CD4-positive, alpha-beta T cell treated with Interleukin-21 for 1 hour (primary cell): ENCODE results near the gene MYO1D.

Source experiments
- DNase-seq: peaks from one replicate; pipeline ENCODE4 v3.0.0-alpha.2; 2020

The MYO1D gene

DNA sequence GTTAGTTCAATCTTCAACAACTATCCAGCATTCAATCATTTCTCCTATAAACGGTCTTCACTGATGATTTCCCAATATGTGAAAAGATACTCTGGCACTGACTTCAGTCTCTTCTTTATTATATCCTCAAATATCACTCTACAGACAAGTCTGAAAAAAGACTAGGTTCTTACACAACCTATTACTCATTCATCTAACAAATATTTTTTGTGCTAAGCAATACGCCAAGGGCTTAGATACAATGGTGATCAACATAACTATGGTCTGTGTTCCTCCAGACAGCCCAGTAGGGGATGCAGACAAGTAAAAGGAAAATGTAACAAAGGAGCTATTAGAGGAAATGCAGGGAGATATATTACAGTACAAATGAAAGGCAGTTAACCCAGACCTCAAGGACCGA is 63.9 kb downstream of the MYO1D start:
- no peak for DNase-seq

DNA sequence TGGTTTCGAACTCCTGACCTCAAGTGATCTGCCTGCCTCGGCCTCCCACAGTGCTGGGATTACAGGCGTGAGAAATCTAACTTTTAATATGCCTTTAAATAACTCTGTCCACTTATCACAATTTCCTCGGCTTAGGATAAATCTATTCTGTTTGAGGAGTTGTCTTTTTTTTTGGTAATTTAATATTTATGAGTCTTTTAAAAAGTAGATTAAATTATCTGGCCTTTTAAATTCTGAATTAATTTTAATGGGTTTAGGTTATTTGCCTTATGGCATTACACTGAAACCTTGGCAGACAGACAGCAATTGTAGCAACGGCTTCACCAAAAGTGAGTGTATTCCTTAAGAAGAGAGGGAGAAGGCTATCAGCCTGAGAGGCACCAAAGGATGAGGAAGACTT is 66.2 kb downstream of the MYO1D start:
- no peak for DNase-seq

DNA sequence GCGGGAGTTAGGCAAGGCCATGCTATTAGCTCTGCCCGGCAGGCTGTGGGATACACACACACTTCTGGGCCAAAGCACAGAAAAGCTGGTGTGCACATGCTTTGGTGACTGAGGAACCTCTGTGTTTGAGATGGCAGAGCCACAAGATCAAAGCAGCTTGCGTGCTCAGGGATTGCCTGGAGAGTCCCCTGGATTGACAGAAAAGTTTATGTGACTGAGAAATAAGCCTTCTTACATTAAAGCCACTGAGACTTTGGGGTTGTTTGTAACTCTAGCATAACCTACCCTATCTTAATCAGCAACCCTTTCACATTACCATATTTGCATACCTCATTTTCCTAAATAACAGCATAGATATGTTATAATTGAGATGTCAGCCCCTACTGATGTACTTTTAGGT is 69.3 kb downstream of the MYO1D start:
- DNase-seq: no peak

DNA sequence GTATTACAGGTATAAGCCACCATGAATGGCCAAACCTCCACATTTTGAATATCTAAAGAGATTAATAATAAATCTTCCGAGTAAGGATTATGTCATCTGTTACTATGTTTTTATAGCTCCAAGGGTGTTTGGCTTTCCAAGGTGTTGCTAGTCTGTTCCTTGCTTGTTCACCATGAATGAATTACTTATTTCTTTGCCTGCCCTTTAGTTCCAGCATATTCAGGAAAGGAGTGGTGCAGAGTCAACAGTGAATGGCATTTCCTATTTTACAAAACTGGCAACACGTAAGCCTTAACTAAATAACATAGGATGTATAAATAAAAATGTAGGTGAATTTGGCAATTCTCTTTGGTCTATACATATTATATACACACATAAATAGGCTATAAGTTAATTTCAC is 70.3 kb downstream of the MYO1D start:
- DNase-seq: no peak

DNA sequence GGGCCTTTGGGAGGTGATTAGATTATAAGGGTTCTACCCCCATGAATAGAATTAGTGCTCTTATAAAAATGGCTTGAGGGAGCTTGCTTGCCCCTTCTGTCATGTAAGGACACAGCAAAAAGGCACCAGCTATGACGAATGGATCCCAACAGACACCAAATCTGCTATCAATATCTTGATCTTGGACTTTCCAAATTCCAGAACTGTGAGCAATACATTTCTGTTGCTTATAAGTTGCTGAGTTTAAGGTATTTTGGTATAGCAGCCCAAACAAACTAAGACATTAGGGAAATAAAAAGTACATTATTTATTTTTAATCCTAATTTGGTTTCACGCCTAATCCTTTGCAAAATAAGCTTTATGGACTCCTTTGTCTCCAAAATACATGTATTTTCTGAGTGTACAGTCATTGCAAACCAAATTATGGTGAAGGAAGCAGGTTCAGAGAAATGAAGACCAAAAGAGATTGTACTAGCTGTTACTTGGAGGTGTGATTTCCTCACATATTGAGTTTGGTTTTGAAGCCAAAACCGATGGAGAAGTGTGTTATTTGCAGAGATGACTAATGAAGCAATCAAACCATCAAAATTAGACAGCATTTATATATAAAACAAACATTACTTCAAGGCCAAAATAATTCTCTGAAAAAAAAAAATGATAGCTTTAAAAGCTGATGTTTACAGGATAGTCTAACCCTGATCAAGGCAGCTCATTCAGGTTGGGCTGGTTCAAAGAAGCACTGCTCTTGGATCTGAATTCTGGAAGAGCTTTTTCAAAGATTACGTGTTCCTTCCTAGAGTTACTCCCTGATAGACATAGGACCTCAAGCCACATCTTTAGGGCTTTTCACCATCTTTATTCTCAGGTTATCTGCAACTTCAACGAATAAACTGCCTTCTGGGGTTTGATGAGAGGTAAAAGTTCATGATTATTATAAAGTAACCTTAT is 71.6 kb downstream of the MYO1D start:
- no peak for DNase-seq

DNA sequence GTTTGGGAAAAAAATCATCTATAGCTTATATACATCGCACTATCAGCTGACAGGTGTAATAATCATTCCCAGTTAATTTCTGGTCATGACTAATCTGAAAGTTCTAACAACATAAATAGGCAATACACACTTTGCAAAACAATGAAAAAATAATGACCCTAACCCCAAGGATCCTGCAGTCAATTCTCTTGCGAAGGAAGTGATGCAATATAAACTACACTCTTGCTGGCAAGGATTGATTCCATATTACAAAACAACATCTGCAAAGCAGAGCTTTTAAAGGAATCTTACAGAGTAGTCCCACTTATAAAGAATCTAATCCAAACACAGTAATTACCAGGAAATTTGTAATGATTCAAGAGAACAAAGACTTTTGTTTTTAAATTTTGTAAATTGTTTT is 73.4 kb downstream of the MYO1D start:
- DNase-seq: no peak

DNA sequence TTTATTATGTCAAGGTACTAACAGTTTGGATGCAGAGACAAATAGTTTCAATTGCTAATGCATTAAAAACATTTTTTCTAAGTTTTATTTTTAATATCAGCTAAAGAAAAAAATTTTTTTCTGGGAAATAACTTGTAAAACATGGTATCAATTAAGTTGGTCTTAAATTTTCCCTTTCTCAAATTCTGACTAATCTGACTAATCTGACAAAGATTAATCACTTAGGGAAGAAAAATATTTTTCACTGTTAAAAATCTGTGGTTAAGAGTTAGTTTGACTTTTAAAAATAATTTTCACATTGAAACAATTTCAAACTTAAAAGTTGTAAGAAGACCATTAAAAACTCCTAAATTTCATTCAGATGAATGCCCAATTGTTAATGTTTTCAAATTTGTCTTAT is 74.6 kb downstream of the MYO1D start:
- DNase-seq: no peak

DNA sequence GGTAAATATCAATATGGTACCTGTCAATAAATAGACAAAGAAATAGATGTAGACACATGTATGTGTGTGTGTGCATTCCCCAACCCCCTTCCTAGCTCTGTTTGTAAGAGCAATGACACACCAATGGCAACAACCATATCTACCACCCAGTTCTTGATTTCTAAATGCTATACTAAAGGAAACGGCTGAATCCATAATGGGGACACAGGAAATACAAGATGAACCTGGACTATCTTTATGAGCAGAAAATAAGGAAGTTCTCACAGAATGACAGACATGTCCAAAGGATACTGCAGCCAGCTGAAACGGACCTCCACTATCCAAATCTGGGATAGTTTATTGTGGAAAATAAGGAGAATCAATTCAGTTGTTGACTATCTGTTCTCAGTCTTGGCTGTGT is 75.3 kb downstream of the MYO1D start:
- DNase-seq: no peak

DNA sequence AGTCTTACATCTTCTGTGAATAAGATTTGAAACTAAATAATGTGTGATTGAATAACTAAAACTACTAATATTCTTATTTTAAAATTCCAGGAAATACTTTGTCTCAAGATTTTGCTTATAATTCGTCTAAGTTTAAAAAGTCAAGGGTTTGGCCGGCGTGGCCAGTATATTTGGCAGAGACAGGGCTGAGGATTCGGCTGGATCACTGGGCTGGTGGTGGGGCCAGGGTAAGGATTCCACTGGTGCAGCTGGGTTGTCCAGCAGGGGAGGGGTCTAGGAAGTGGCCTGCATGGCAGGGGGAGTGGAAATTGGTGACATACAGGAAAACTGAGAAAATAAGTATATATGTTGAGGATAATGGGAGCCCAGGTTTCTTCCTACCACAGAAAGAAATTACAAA is 75.7 kb downstream of the MYO1D start:
- no peak for DNase-seq

DNA sequence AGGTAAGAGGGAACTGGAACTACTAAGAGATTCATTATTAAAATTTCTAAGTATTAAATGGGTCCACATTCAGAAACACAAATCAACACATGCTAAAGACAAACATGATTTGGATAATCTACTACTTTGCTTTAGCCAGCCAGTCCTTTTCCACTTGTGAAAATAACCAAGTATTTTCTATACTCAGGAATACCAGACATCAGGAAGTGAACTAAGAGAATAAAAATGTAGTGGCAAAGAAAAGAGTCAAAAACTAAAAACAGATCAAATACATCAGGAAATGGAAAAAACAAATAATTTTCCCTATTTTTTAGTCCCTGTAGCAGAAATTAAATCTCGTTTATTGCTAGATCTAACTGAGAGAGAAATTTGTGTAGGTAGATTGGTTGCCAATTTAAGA is 78.0 kb downstream of the MYO1D start:
- DNase-seq: no peak

DNA sequence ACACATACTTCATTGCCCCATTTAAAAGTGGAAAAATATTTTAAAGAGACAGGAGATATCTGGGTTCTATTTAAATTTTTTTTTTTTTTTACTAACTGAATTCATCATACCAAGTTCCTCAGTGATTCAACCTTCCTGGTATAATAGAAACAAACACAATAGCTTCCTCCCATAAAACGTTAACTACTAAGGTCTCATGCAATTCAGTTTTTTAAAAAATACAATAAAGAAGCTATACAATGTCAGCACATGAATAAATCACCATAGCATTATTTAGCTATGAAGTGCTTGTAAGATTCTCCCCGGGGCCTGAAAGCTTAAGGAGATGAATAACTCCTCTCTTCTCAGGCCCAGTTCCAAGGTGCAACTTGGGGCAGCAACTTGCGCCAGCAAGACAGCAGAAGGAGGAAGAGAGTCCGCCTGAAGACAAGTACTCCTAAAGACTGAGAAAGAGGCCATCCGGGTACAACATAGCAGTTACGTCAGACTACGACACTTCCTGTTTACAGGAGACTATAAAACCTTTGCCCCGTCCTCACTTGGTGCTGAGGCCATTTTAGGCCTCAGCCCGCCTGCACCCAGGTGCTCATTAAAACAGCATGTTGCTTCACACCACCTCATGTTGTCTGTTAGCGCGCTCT is 81.5 kb downstream of the MYO1D start:
- no peak for DNase-seq

DNA sequence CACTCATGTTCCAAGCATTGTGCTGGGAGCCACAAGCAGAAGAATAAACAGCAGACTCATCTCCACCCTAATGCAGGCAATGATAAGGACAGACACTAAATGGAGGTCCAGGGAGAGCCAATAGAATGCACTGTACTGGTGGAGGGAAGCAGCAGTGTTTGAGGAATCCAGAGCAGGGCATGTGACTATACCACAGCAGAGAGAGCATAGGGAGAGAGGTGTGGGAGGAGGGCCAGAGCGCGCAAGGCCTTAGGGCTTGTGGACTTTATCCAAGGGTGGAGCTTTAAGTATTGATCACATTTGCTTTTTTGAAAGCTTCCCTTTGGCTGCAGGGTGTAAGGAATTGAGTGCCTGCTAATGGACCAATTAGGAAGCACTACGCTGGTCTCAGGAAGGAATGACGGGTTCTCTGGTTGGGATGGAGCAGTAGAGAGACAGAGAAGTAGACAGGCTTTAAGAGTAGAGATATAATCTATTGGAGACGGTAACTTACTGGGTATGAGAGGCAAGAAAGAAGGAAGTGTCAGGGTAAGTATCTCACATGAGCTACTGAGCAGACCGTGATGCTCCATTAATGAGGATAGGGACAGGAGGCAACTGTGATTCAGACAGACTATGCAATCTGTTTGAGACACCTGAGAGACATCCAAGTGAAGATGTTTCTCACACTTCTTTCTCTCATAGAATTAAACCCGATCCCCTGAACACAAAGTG is 82.2 kb downstream of the MYO1D start:
- no peak for DNase-seq

DNA sequence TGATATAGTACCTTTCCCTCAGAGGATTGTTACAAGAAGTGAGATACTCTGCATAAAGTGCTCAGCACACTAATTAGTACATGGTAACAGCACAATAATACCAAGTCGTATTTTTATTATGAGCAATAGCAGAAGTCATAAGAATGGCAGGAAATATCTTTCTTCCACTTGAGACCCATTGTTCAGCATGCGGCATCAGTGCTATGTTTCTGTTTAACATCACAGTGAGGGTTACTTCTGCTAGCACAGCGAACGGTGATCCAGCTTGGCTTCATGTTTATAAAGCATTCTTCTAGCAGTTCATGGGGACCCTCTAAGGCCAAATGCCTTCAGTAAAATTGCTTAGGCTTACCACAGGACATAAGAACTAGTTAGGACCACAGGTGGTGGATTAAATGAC is 83.1 kb downstream of the MYO1D start:
- DNase-seq: no peak

DNA sequence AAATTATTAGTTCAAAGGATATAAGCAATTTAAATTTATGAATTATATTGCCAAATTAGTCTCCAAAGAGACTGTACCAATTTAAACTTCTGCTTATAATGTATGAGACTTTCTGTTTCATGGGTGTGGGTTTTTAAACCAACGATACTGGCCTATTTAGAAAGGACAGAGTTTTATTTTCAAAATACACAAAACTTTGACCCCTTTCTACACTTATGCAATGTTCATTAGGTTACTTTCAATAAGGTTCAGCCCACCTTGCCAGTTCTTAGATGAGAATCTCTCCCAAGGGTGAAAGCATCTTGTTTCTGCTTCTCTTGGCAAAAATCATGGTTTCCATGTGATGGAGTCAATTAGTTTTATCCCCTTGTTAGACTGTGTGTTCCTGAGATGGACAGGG is 84.7 kb downstream of the MYO1D start:
- DNase-seq: no peak

DNA sequence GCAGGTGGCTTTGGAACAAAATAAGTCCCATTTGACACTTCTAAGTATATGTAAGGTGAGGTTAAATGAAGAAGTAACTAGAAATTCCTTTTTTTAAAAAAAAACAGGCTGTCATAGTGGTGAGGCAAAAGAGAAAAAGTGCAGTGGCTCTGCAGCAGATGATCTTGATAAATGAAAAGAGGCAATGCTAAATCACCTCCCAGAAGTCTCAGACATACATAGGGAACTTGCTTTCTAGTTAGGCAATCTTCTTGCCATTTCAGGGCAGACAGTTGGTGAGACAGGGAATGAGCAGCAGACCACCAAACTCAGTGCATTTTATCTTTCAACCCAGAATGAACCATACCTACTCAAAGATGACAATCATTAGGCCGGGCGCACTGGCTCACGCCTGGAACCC is 90.8 kb downstream of the MYO1D start:
- DNase-seq: no peak

DNA sequence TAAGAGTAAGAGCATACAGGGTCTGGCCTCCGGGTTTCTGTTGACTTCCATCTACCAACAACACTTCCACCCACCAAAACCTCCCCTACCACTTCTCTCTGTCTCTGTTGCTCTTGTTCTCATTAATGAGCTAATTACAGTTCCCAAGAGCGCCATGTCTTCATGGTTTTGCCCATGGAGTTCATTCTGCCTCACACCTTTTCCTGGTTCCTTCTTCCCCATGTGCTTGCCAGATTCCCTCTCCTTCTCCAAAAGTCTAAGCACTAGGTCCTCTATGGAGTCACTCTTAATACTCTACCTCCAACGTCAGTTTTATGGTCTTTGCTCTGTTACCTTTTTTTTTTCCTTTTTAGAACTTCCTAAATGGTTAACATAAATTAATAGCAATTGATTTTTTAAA is 92.8 kb downstream of the MYO1D start:
- no peak for DNase-seq

DNA sequence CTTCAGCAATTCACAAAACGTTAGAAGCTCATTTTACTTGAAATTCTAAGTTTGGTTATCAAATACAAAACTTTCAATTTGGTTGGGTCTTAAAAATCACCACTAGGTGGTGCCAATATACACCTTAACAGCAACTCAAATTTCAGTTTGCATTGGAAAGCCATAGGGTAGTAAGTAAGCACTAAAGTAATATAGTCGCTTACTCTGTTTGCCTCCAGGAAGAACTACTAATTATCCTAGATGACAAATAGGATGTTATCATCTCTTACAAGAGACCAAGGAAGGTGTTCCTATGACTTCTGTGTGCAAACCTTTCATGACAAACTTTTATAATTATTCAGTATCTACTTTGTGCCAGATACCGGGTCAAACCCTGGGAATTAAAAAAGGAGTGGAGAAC is 93.3 kb downstream of the MYO1D start:
- peak; percentile 60 for DNase-seq

DNA sequence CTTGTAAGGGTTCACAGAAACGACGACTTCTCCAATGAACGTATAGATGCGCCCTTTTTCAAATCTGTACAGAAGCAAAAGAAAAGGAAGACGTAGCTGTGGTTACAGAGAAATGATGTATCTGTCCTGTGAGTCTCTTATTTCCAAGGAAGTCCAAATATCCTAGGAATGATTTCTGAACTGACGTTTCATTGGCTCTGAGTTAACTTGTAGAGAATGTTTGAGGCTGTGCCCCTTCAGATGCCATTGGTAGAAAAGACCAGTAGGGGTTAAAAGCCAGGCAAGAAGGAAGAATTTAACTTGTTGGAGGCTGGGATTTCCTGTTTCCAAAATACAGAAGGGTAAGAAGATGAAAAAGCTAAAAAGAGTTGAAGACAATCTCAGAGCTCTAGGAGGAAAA is 96.2 kb downstream of the MYO1D start:
- no peak for DNase-seq

DNA sequence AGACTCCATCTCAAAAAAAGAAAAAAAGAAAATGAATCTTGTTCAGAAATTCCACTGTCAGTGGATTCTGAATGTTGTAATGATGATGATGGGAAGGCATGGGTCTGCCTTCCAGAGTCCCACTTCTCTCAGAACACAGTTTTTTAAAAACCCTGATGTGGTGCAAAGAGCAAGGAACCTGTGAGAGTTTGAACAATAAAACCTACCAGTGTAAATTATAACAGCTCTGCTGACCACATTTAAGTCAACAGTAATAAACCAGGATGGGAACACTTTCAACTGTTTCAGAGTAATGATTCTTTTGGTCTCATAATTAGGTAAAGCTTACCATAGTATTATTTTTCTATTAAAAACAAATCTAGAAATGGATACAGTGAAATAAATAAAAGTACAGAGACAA is 99.0 kb downstream of the MYO1D start:
- no peak for DNase-seq

DNA sequence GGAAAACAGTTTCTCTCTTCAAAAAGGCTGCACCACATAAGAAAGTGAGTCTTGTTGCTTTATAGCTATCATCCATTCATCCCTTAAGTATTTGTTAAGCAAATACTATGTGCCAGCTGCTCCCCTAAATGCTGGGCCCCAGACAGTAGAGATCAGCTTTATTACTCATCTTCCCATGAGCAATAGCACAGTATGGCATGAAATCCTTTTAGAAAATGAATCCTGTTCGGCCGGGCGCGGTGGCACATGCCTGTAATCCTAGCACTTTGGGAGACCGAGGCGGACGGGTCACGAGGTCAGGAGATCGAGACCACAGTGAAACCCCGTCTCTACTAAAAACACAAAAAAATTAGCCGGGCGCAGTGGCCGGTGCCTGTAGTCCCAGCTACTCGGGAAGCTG is 99.5 kb downstream of the MYO1D start:
- DNase-seq: no peak

DNA sequence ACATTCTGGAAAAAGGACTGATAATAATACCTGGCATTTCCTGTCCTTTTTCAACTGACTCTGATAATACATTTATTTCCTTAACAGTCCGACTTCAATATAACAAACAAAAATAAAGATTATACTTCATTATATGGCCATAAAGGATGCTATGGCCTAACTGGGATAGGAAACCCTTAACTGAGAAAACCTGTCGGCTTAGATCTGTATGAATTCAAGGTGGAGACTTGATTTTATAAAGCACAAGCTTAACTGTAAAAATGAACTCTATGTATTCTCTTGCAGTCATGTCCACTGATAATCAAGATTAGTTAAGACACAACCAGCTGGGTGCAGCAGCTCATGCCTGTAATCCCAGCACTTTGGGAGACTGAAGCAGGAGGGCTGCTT is 102.2 kb downstream of the MYO1D start:
- no peak for DNase-seq

DNA sequence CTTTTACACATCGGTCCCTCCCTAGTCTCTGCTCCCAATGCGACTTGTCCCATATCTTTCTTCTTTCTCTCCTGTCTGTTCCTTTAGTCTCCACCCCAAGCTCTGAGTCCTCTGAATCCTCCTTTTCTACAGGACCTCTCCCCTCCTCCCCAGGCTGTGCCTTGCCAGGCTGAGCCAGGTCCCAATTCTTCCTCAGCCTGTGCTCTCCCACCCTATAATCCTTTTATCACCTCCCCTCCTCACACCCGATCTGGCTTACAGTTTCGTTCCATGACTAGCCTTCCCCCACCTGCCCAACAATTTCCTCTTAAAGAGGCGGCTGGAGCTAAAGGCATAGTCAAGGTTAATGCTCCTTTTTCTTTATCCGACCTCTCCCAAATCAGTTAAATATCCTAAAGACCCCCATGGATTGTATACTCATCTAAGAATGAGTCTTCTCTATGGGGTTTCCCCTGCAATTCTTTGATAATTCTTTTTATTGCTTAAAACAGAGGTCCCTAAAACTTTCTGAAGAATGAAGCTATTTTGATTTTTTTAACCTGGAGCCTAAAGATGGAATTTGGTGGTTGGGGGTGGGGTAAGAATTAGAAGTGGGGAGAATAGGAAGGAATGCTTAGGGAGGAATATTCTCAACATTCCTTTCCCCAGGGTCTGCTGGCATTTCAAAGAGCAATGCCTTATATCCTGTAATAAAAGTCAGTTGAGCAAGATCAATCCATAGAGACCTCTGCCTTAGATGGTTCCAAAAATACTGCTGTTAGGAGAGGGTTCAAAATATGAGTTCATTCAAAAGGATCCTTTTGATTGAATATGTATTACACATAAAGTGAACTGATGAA is 102.8 kb downstream of the MYO1D start:
- DNase-seq: no peak

DNA sequence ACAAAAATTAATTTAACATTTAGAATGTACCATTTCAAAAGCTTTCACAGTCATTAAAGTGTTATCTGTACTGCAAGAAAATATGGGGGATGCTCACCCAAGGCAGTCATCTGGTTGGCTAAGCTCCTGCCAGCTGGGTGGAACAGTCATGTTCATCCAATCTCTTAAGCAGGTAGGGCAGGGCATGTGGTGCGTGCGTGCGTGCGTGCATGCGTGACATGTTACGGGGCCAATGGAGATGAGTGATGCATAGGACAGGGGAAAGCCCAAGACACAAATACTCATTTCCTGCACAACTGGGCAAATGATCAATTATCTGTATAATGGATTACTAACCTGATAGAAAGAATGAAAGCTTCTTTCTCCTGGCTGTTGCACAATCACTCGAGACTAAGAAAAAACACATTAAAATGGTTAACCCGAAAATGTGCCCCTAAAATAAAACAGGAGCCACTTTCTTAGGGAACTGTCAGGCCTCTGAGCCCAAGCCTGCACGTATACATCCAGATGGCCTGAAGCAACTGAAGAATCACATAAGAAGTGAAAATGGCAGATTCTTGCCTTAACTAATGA is 104.4 kb downstream of the MYO1D start:
- DNase-seq: no peak
